ENCODE measurements around the gene FADS3. TPM values are rescaled to one million over a fixed set of nuclear protein-coding genes. Genes with fewer than 3 reads are reported as not detected.

Gene FADS3
- total RNA-seq, 2 donors from 2014 or later: 24.8 to 28.4 TPM

DNA sequence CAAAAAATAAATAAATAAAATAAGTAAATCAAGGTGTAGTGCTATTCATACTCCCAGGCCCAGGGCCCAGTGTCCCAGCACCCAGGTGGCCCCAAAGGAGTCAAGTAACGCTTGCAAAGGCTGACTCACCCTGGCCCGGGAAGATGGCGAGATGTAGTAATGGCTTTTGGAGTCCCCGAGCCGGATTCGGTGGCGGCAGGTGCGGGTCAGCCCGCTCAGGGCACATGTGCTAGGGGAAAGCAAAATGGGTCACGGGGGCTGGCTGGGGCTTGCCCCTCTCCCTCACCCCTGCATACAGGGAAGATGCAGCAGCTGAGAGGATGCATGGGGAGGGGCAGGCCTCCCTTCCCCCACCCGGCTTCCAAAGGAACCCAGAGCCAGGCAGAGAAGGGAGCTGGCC is 11.0 kb upstream of the FADS3 start:
- H3K36me3 Mint-ChIP-seq (ENCODE audit: low read depth): peaks cover 10% of the 10 kb centered on the region
- no peak for DNase-seq
- H3K27me3 Mint-ChIP-seq (ENCODE audit: insufficient read depth): no peaks in the 10 kb centered on the region
- H3K36me3 ChIP-seq (ENCODE audit: control insufficient read depth, insufficient read depth, low read length): no peaks in the 10 kb centered on the region
- WGBS, 2 experiments (ENCODE audit: insufficient coverage in 1 of 2, insufficient read length in 1 of 2): 88 to 97% methylated on average over 4 to 11 of the region's 11 CpGs
- H3K4me1 ChIP-seq (ENCODE audit: control insufficient read depth, insufficient read depth, low read length): peaks cover 5% of the 10 kb centered on the region
- no peak overlapping the region for H3K4me3 Mint-ChIP-seq
- H3K9ac ChIP-seq (ENCODE audit: extremely low read depth, low read length, poor library complexity, severe bottlenecking): no peak overlapping the region
- H3K27ac Mint-ChIP-seq: no peak overlapping the region
- peaks cover 6% of the 10 kb centered on the region for H3K4me1 Mint-ChIP-seq
- H3K4me3 ChIP-seq (ENCODE audit: low read length): no peak overlapping the region
- no peaks in the 10 kb centered on the region for H3K27me3 ChIP-seq (ENCODE audit: control insufficient read depth, insufficient read depth, low read length, poor library complexity, severe bottlenecking)
- H3K9me3 Mint-ChIP-seq: no peaks in the 10 kb centered on the region
- no peaks in the 10 kb centered on the region for H3K9me3 ChIP-seq (ENCODE audit: control insufficient read depth, low read length)
- no peak overlapping the region for H3K27ac ChIP-seq (ENCODE audit: low read depth, low read length)
- TF ChIP-seq, protein P1, sequence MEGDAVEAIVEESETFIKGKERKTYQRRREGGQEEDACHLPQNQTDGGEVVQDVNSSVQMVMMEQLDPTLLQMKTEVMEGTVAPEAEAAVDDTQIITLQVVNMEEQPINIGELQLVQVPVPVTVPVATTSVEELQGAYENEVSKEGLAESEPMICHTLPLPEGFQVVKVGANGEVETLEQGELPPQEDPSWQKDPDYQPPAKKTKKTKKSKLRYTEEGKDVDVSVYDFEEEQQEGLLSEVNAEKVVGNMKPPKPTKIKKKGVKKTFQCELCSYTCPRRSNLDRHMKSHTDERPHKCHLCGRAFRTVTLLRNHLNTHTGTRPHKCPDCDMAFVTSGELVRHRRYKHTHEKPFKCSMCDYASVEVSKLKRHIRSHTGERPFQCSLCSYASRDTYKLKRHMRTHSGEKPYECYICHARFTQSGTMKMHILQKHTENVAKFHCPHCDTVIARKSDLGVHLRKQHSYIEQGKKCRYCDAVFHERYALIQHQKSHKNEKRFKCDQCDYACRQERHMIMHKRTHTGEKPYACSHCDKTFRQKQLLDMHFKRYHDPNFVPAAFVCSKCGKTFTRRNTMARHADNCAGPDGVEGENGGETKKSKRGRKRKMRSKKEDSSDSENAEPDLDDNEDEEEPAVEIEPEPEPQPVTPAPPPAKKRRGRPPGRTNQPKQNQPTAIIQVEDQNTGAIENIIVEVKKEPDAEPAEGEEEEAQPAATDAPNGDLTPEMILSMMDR (conservative IDR thresholded peaks at IDR 0.05): no peak

DNA sequence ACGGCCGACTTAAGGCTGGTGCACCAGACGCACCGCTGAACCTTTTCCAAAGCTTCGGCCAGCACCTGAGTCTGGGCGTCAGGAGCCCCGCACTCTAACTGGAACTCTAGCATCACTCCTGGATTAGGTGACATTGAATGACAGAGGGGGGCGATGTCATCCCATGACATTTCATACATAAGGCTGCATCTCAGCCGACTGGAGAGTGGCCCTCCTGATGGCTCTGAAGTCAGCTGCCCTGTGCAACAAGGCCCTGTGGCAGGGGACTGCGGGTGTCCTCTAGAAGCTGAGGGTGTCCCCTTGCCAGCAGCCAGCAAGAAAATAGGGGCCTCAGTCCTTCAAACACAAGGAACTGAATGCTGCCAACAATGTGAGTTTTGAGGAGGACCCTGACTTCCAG is 10.1 kb upstream of the FADS3 start:
- H3K9ac ChIP-seq (ENCODE audit: extremely low read depth, low read length, poor library complexity, severe bottlenecking): no peak overlapping the region
- Mint-ChIP-seq H3K4me1 (peaks cover 6% of the 10 kb centered on the region), H3K27ac (no peak overlapping the region), H3K36me3 (ENCODE audit: low read depth) (peaks cover 6% of the 10 kb centered on the region), H3K4me3 (no peak overlapping the region), H3K27me3 (ENCODE audit: insufficient read depth) (no peaks in the 10 kb centered on the region), H3K9me3 (no peaks in the 10 kb centered on the region)
- no peak overlapping the region for H3K27ac ChIP-seq (ENCODE audit: low read depth, low read length)
- H3K36me3 ChIP-seq (ENCODE audit: control insufficient read depth, insufficient read depth, low read length): no peaks in the 10 kb centered on the region
- no peaks in the 10 kb centered on the region for H3K27me3 ChIP-seq (ENCODE audit: control insufficient read depth, insufficient read depth, low read length, poor library complexity, severe bottlenecking)
- TF ChIP-seq, protein P1 (conservative IDR thresholded peaks at IDR 0.05): peak; percentile 25
- no peak overlapping the region for H3K4me3 ChIP-seq (ENCODE audit: low read length)
- WGBS, 2 experiments (ENCODE audit: insufficient coverage in 1 of 2, insufficient read length in 1 of 2): 92 to 94% methylated on average over 10 of the region's 10 CpGs
- H3K9me3 ChIP-seq (ENCODE audit: control insufficient read depth, low read length): no peaks in the 10 kb centered on the region
- no peak for DNase-seq
- H3K4me1 ChIP-seq (ENCODE audit: control insufficient read depth, insufficient read depth, low read length): no peaks in the 10 kb centered on the region

DNA sequence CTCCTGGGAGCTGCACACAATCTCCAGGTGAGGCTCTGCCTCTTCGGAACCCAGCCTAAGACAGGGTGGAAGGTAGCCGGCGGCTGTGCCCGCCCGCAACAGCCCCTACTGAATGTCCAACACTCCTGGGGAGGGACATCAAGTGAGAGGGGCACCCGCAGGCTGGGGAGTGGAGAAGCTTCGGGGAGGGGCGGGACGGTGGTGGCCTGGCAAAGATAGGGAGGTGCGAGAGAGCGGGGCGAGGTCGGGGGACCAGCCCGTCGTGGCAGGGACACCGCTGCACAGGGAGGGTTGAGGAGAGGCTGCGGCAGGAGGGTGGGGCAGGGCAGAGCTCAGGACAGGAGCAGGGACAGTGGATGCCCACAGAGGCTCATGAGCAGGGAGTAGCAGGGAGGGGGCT is 8.9 kb upstream of the FADS3 start:
- Mint-ChIP-seq H3K36me3 (ENCODE audit: low read depth) (peaks cover 4% of the 10 kb centered on the region), H3K4me3 (no peak overlapping the region), H3K4me1 (peaks cover 6% of the 10 kb centered on the region), H3K27me3 (ENCODE audit: insufficient read depth) (no peaks in the 10 kb centered on the region), H3K27ac (no peak overlapping the region), H3K9me3 (no peaks in the 10 kb centered on the region)
- WGBS, 2 experiments (ENCODE audit: insufficient coverage in 1 of 2, insufficient read length in 1 of 2): 89 to 95% methylated on average over 12 to 17 of the region's 17 CpGs
- DNase-seq: no peak
- Histone ChIP-seq H3K27me3 (ENCODE audit: control insufficient read depth, insufficient read depth, low read length, poor library complexity, severe bottlenecking) (no peaks in the 10 kb centered on the region), H3K9me3 (ENCODE audit: control insufficient read depth, low read length) (no peaks in the 10 kb centered on the region), H3K36me3 (ENCODE audit: control insufficient read depth, insufficient read depth, low read length) (no peaks in the 10 kb centered on the region), H3K4me1 (ENCODE audit: control insufficient read depth, insufficient read depth, low read length) (no peaks in the 10 kb centered on the region), H3K4me3 (ENCODE audit: low read length) (no peak overlapping the region), H3K27ac (ENCODE audit: low read depth, low read length) (no peak overlapping the region), H3K9ac (ENCODE audit: extremely low read depth, low read length, poor library complexity, severe bottlenecking) (no peak overlapping the region)
- TF ChIP-seq, protein P1 (conservative IDR thresholded peaks at IDR 0.05): no peak
